ENCODE measurements around the gene TIMM29. TPM values are rescaled to one million over a fixed set of nuclear protein-coding genes. Genes with fewer than 3 reads are reported as not detected.
A peak's percentile ranks its signal among the peaks of the same experiment; 100 is the strongest.

The TIMM29 gene
- total RNA-seq, 1 experiment from 2014 or later: 23.4 TPM

DNA sequence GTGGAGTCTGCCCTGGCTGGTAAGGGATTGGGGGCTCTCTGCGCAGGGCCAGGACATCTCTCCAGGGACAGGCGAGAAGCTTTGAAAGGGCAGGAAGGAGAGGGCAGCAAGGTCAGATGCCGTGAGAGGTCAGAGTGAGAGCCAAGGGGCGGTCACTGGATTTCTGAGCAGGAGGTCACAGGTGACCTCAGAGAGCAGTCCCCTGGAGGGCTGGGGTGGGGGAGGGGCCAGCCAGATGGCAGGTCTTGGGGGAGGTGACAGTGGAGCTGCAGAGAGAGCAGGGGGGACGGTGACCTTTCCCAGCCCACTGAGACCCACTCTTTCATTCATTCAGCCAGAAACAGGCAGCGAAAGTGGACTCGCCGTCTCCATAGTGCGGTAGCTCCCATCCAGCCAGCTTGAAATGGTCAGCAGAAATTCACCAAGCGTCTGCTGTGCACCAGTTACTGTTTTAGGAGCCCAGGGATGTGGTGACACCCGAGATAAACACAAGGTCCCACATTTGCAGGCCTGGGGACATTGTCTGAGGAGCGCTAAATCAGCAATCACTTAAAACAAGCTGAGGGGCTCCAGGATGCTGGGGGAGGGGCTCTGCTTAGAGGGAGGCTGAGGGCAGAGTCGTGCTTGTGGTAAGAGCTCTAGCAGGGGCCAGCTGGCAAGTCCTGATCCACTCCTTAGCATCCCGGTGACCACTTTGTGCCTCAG is 47.1 kb upstream of the TIMM29 start:
- H3K9me3 Mint-ChIP-seq: no peaks in the 10 kb centered on the region
- Histone ChIP-seq H4K5ac (ENCODE audit: insufficient read length, low read depth, low read length) (no peak overlapping the region), H4K8ac (replicated peaks; ENCODE audit: insufficient read length, low read depth, low read length) (no peak overlapping the region), H3K79me2 (ENCODE audit: insufficient read depth, low read length) (peaks cover 26% of the 10 kb centered on the region; the same call in 1 of the 2 replicates), H3K9ac (ENCODE audit: extremely low read depth, insufficient read length, low read length) (no peak overlapping the region), H3K4me1 (ENCODE audit: insufficient read depth, low read length) (peaks cover 16% of the 10 kb centered on the region; the same call in 1 of the 2 replicates), H2BK20ac (ENCODE audit: low read depth, low read length, poor library complexity, severe bottlenecking) (no peak overlapping the region), H3K27me3 (ENCODE audit: insufficient read depth, low read length) (no peaks in the 10 kb centered on the region), H3K23me2 (ENCODE audit: insufficient read length, low read depth, low read length, poor library complexity, severe bottlenecking) (no peaks in the 10 kb centered on the region), H3K56ac (ENCODE audit: insufficient read length, low read depth, low read length) (no peak overlapping the region), H3K9me3 (ENCODE audit: control insufficient read depth, low read depth, low read length) (no peaks in the 10 kb centered on the region), H2BK120ac (ENCODE audit: low read depth, low read length, poor library complexity, severe bottlenecking) (no peak overlapping the region), H3K4me2 (ENCODE audit: insufficient read depth, insufficient read length, low read length) (peak overlapping the region; percentile 32), H3K18ac (ENCODE audit: insufficient read length, low read depth, low read length) (peak overlapping the region; percentile 47), H4K20me1 (ENCODE audit: control insufficient read depth, insufficient read depth, insufficient read length) (peaks cover 3% of the 10 kb centered on the region), H2BK5ac (ENCODE audit: insufficient read length, low read length) (no peak overlapping the region), H2AK5ac (ENCODE audit: insufficient read length, low read length) (no peak overlapping the region), H4K91ac (ENCODE audit: insufficient read length, low read depth, low read length) (no peak overlapping the region), H3T11ph (ENCODE audit: low read length) (no peak overlapping the region), H2AFZ (ENCODE audit: low read length) (no peak overlapping the region), H2BK12ac (ENCODE audit: insufficient read length, low read depth, low read length) (no peak overlapping the region), H3K27ac (ENCODE audit: insufficient read length, low read depth, low read length) (peak overlapping the region; percentile 12), H3K4ac (ENCODE audit: low read depth, low read length) (no peak overlapping the region), H3K79me1 (ENCODE audit: insufficient read depth, low read depth, low read length, poor library complexity, severe bottlenecking) (peaks cover 2% of the 10 kb centered on the region), H2BK15ac (ENCODE audit: low read depth, low read length) (0 out of 2 replicates have a peak overlapping the region, but pooled peaks have one; percentile 29), H3K14ac (ENCODE audit: insufficient read depth, low read length) (no peak overlapping the region), H3K23ac (ENCODE audit: insufficient read length, low read depth, low read length) (no peak overlapping the region)
- no CpG with 5 or more reads among the region's 14 CpGs for WGBS (ENCODE audit: extremely low coverage, insufficient read length, low lambda C conversion rate)
- H3K27ac Mint-ChIP-seq: peak overlapping the region; percentile 88 to 97 (median 94)
- peaks cover 3 to 13% (median 5%) of the 10 kb centered on the region in 3 experiments; a peak in 4 of 7 replicates for H3K36me3 Mint-ChIP-seq (ENCODE audit: insufficient read depth in 1 of 3, low read depth in 3 of 3)
- TF ChIP-seq, protein P1, sequence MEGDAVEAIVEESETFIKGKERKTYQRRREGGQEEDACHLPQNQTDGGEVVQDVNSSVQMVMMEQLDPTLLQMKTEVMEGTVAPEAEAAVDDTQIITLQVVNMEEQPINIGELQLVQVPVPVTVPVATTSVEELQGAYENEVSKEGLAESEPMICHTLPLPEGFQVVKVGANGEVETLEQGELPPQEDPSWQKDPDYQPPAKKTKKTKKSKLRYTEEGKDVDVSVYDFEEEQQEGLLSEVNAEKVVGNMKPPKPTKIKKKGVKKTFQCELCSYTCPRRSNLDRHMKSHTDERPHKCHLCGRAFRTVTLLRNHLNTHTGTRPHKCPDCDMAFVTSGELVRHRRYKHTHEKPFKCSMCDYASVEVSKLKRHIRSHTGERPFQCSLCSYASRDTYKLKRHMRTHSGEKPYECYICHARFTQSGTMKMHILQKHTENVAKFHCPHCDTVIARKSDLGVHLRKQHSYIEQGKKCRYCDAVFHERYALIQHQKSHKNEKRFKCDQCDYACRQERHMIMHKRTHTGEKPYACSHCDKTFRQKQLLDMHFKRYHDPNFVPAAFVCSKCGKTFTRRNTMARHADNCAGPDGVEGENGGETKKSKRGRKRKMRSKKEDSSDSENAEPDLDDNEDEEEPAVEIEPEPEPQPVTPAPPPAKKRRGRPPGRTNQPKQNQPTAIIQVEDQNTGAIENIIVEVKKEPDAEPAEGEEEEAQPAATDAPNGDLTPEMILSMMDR (conservative IDR thresholded peaks at IDR 0.05): no peak
- DNase-seq: peak; percentile 61
- H3K4me3 Mint-ChIP-seq: peak overlapping the region in 1 of 2 experiments; percentile 64; a peak in 3 of 5 replicates
- H3K4me1 Mint-ChIP-seq: peaks cover 52 to 66% of the 10 kb centered on the region in 2 experiments
- H3K27me3 Mint-ChIP-seq (ENCODE audit: low read depth): no peaks in the 10 kb centered on the region
